Stomach smooth muscle (tissue), 2 donors: ENCODE data around the gene EME1.

Experiments
- H3K27ac ChIP-seq: one replicate; pipeline ENCODE4 v1.7.0; 2013; ENCODE audit warnings: mild to moderate bottlenecking, low read length, inconsistent platforms
- H3K27me3 ChIP-seq, 2 donors: one replicate each; pipeline ENCODE4 v1.7.0; 2013; ENCODE audit warnings: low read length in 2 of 2; ENCODE audit not compliant: insufficient read depth in 2 of 2, control insufficient read depth in 1 of 2
- H3K36me3 ChIP-seq, 2 donors: one replicate each; pipeline ENCODE4 v1.7.0; 2013; ENCODE audit warnings: low read length in 2 of 2; ENCODE audit not compliant: control insufficient read depth in 2 of 2, insufficient read depth in 2 of 2
- H3K4me1 ChIP-seq: one replicate; pipeline ENCODE4 v1.7.0; 2013; ENCODE audit warnings: low read length; ENCODE audit not compliant: control insufficient read depth, insufficient read depth
- H3K4me3 ChIP-seq, 2 donors: one replicate each; pipeline ENCODE4 v1.7.0; 2013; ENCODE audit warnings: low read length in 2 of 2
- H3K9ac ChIP-seq, 2 donors: one replicate each; pipeline ENCODE4 v1.7.0; 2013; ENCODE audit warnings: low read length in 2 of 2, mild to moderate bottlenecking in 1 of 2
- H3K9me3 ChIP-seq, 2 donors: one replicate each; pipeline ENCODE4 v1.7.0; 2013; ENCODE audit warnings: low read length in 2 of 2; ENCODE audit not compliant: control insufficient read depth in 2 of 2
- donor health status: healthy.
- donor health status: Pancreatic carcinoma.

EME1 gene

DNA sequence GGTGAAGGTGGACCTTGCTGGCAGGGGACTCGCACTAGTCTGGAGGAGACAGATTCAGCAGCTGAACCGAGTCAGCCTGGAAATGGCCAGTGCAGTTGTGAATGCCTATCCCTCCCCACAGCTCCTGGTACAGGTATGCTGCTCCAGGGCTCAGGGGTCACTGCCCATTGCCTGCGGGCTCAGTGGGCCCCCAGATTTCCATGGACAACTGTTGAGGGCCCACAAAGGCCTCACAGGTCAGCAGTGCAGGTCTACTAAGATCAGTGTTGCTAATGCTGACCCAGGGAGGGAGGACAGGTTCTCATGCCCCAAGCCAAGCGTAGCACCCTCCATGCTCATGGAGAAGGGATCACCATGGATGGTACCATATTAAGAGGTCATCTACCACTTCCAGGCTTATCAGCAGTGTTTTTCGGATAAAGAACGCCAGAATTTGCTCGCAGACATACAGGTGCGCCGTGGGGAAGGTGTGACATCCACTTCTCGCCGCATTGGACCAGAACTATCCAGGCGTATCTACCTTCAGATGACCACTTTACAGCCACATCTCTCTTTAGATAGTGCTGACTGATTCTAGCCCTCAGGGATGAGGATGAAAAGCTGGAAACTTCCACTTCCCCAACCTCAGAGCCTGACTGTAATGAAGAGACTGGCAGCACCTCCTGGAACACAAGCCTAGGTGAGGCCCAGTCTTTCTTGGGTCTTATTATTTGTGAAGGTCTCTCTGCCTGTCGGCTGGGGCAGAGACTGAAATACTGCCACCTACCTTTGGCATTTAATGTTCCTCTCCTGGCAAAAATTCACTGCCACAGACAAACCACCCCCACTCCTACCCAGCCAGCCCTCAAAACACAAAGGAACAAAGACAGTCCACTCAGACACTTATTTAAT, 7.6 kb downstream of the EME1 start:
- H3K27me3 ChIP-seq: no peaks in the 10 kb centered on the region
- peaks cover 31 to 41% of the 10 kb centered on the region in 2 donors for H3K36me3 ChIP-seq
- H3K9me3 ChIP-seq: no peaks in the 10 kb centered on the region
- no peaks in the 10 kb centered on the region for H3K4me1 ChIP-seq
- H3K9ac ChIP-seq: no peak overlapping the region
- no peak overlapping the region for H3K27ac ChIP-seq
- no peak overlapping the region for H3K4me3 ChIP-seq

DNA sequence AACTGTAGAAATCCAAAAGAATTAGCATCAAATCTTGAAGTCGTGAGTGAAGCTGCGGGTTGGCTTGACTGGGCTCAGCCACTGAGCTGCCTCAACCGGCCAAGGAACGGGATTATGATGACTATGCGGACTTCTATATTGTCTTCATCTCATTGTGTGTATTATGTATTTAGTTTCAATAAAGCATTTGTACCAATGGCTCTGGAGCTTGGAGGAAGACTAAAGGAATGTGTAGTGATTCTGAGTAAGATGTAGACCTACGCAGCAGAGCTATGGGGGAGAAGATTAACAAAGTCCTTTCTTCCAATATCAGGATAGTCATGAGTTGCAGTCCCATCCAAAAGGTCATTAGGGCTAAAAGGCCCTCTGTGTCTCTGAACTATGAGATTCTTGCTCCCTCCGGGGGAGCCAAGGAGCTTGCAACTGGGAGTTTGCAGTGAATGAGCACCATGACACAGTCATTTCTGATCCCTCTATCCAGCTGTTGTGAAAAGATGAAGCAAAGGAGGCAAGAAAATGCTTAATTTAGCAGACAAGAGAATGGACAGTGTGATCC, 8.3 kb downstream of the EME1 start:
- no peak overlapping the region for H3K9ac ChIP-seq
- H3K36me3 ChIP-seq: peaks cover 38 to 44% of the 10 kb centered on the region in 2 donors
- H3K9me3 ChIP-seq: no peaks in the 10 kb centered on the region
- no peaks in the 10 kb centered on the region for H3K27me3 ChIP-seq
- no peaks in the 10 kb centered on the region for H3K4me1 ChIP-seq
- H3K4me3 ChIP-seq: no peak overlapping the region
- H3K27ac ChIP-seq: no peak overlapping the region

DNA sequence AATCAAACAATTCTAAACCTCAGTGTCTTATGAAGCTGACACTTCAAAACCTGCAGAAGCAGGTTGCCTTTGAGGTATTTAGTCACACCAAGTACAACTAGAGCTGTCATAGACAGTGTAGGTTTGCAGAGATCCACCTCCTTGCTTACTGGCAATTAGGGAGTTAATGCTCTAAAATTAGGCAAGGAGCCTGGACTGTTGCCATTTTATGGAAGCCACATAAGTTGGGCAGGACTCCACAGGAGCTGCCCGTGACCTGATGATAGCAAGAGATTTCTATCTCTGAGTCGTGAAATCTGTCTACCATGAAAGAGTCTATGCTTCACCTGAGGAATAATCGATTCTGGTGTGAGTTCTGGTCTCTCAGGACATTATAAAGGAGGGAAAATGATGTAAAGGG, 8.9 kb downstream of the EME1 start:
- Histone ChIP-seq H3K9ac (no peak overlapping the region), H3K27me3 (no peaks in the 10 kb centered on the region), H3K27ac (no peak overlapping the region), H3K4me3 (no peak overlapping the region), H3K36me3 (peaks cover 42 to 49% of the 10 kb centered on the region in 2 donors), H3K9me3 (no peaks in the 10 kb centered on the region), H3K4me1 (no peaks in the 10 kb centered on the region)

- Histone ChIP-seq H3K4me3 (no peak overlapping the region), H3K9me3 (no peaks in the 10 kb centered on the region), H3K27ac (no peak overlapping the region), H3K9ac (no peak overlapping the region), H3K27me3 (no peaks in the 10 kb centered on the region), H3K36me3 (peaks cover 51 to 58% of the 10 kb centered on the region in 2 donors), H3K4me1 (no peaks in the 10 kb centered on the region)
These were observed 9.9 kb downstream of the EME1 start for GRCh38 chr17:50382931-50383330.

- H3K27me3 ChIP-seq: no peaks in the 10 kb centered on the region
- H3K27ac ChIP-seq: no peak overlapping the region
- H3K9ac ChIP-seq: no peak overlapping the region
- peaks cover 75 to 76% of the 10 kb centered on the region in 2 donors for H3K36me3 ChIP-seq
- no peaks in the 10 kb centered on the region for H3K4me1 ChIP-seq
- no peak overlapping the region for H3K4me3 ChIP-seq
- no peaks in the 10 kb centered on the region for H3K9me3 ChIP-seq
These were observed 13.5 kb downstream of the EME1 start for GRCh38 chr17:50386510-50386909.

DNA sequence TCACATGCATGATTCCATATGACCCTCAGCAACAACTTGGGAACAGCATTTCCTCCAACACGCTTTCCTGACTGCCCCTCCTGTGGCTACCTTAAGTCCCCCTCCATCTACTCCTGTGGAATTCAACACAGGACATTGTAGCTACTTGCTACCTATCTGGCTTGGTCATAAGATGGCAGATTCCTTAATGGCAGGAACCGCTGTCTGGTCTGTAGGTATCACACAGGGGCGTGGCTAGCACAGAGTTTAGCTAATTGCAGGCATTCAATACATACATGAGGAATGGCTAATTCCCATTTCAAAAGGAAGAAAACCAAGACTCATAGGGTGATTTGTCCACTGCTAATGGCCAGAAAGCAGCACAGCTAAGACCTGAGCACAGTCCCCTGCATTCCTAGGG, 15.7 kb downstream of the EME1 start:
- Histone ChIP-seq H3K4me1 (no peaks in the 10 kb centered on the region), H3K9ac (no peak overlapping the region), H3K36me3 (peaks cover 79 to 81% of the 10 kb centered on the region in 2 donors), H3K9me3 (no peaks in the 10 kb centered on the region), H3K27ac (no peak overlapping the region), H3K4me3 (no peak overlapping the region), H3K27me3 (no peaks in the 10 kb centered on the region)

GRCh38 chr17:50389534-50389933, 16.5 kb downstream of the EME1 start:
- H3K27ac ChIP-seq: no peak overlapping the region
- no peaks in the 10 kb centered on the region for H3K27me3 ChIP-seq
- H3K36me3 ChIP-seq: peaks cover 79 to 84% of the 10 kb centered on the region in 2 donors
- no peak overlapping the region for H3K9ac ChIP-seq
- no peak overlapping the region for H3K4me3 ChIP-seq
- H3K4me1 ChIP-seq: no peaks in the 10 kb centered on the region
- no peaks in the 10 kb centered on the region for H3K9me3 ChIP-seq

GRCh38 chr17:50392621-50393020, 19.6 kb downstream of the EME1 start:
- Histone ChIP-seq H3K9ac (peak overlapping the region in 1 of 2 donors; percentile 21), H3K4me1 (peaks cover 19% of the 10 kb centered on the region), H3K36me3 (peaks cover 59 to 62% of the 10 kb centered on the region in 2 donors), H3K27ac (no peak overlapping the region), H3K27me3 (no peaks in the 10 kb centered on the region), H3K9me3 (no peaks in the 10 kb centered on the region), H3K4me3 (no peak overlapping the region)

DNA sequence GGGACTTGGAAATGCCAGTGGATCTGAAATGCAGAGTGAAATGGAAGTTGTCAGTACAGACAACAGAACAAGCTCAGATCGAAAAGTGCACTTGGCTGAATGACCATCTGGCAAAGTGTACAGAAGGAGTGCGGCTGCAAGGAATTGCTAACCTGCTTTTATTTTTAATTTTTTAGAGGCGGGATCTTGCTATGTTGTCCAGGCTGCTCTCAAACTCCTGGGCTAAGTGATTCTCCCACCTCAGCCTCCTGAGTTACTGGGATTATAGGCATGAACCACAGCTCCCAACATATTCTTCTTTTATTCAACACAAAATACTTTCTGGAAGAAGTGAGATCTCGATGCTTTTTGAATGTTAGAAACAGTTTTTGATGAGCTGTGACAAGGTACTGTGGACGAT, 20.7 kb downstream of the EME1 start:
- H3K4me1 ChIP-seq: peaks cover 21% of the 10 kb centered on the region
- H3K4me3 ChIP-seq: no peak overlapping the region
- H3K27me3 ChIP-seq: no peaks in the 10 kb centered on the region
- H3K27ac ChIP-seq: no peak overlapping the region
- H3K9ac ChIP-seq: no peak overlapping the region
- peaks cover 48 to 53% of the 10 kb centered on the region in 2 donors for H3K36me3 ChIP-seq
- H3K9me3 ChIP-seq: no peaks in the 10 kb centered on the region

- no peaks in the 10 kb centered on the region for H3K9me3 ChIP-seq
- no peak overlapping the region for H3K27ac ChIP-seq
- H3K4me1 ChIP-seq: peaks cover 21% of the 10 kb centered on the region
- H3K27me3 ChIP-seq: no peaks in the 10 kb centered on the region
- H3K36me3 ChIP-seq: peaks cover 39 to 43% of the 10 kb centered on the region in 2 donors
- H3K4me3 ChIP-seq: no peak overlapping the region
- H3K9ac ChIP-seq: no peak overlapping the region
These were observed 21.7 kb downstream of the EME1 start for GRCh38 chr17:50394711-50395110.
